ENCODE measurements around the gene LNP1.
"Not testable (repeated sequence)": the region's sequence is repeated elsewhere in the genome, so short reads cannot be mapped to it uniquely, and the experiment has no call there.

DNA sequence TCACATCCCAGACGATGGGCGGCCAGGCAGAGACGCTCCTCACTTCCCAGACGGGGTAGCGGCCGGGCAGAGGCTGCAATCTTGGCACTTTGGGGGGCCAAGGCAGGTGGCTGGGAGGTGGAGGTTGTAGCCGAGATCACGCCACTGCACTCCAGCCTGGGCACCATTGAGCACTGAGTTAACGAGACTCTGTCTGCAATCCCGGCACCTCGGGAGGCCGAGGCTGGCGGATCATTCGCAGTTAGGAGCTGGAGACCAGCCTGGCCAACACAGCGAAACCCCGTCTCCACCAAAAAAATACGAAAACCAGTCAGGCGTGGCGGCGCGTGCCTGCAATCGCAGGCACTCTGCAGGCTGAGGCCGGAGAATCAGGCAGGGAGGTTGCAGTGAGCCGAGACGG lies 77.2 kb downstream of the LNP1 start:
- not testable (repeated sequence) for TF ChIP-seq CTCF (IDR thresholded peaks at IDR 0.05); HOXA7 (CRISPR knock-in tag; IDR thresholded peaks at IDR 0.05); MAFK (IDR thresholded peaks at IDR 0.05; ENCODE audit: partially characterized antibody); REST (IDR thresholded peaks at IDR 0.05); JUN (IDR thresholded peaks at IDR 0.05); PHF8 (IDR thresholded peaks at IDR 0.05; ENCODE audit: borderline replicate concordance, low read depth); RFX5 (IDR thresholded peaks at IDR 0.05)
